IMR-90 (cell line): ENCODE results near the gene SHC2.

ENCODE experiments used
- FOS ChIP-seq: fragments of 150-350 bp; IDR thresholded peaks from 2 replicates; pipeline ENCODE4 v1.6.1; 2016; ENCODE audit warnings: low read depth, low read length
- RCOR1 ChIP-seq: IDR thresholded peaks from 2 replicates; pipeline ENCODE4 v1.6.1; 2012; ENCODE audit warnings: mild to moderate bottlenecking, low read length, improper control_type of control experiment; ENCODE audit not compliant: insufficient replicate concordance
- TF ChIP-seq, protein P1 (sequence below): conservative IDR thresholded peaks from 2 replicates; pipeline ENCODE4 v1.5.1; 2012; ENCODE audit warnings: mild to moderate bottlenecking, low read depth, low read length, improper control_type of control experiment

DNA sequence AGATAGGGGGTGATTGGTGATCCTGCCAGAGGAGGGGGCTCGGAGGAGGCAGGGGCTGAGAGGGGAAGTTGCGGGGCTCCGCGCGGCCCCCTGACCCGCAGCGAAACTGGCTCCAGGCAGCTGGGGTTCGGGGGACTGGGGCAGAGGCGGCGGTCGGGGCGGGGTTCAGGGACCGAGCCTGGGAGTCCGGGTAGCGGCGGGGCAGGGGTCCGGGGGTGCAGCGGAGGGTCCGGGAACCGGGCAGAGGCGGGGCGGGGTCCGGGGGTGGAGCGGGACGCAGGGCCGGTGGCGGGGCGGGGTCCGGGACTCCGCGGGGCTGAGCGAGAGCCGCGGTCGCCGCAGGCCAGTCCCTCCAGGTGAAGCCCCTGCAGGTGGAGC, 36.6 kb upstream of the SHC2 start:
- TF ChIP-seq FOS (no peak), RCOR1 (no peak)
- TF ChIP-seq, protein P1, sequence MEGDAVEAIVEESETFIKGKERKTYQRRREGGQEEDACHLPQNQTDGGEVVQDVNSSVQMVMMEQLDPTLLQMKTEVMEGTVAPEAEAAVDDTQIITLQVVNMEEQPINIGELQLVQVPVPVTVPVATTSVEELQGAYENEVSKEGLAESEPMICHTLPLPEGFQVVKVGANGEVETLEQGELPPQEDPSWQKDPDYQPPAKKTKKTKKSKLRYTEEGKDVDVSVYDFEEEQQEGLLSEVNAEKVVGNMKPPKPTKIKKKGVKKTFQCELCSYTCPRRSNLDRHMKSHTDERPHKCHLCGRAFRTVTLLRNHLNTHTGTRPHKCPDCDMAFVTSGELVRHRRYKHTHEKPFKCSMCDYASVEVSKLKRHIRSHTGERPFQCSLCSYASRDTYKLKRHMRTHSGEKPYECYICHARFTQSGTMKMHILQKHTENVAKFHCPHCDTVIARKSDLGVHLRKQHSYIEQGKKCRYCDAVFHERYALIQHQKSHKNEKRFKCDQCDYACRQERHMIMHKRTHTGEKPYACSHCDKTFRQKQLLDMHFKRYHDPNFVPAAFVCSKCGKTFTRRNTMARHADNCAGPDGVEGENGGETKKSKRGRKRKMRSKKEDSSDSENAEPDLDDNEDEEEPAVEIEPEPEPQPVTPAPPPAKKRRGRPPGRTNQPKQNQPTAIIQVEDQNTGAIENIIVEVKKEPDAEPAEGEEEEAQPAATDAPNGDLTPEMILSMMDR: no peak
